H1 (cell line): ENCODE measurements around the gene TOPORS. TPM values are rescaled to one million over a fixed set of nuclear protein-coding genes. Genes with fewer than 3 reads are reported as not detected.

Source experiments
- CTCF ChIA-PET: fragments of 300-600 bp; sonication (Branson Sonifier 250); formaldehyde crosslinking; loops from one replicate; lab custom pipeline; 2021; ENCODE audit not compliant: partially characterized antibody; lab: Charles Lee
- POLR2A ChIA-PET: fragments of 300-600 bp; sonication (Branson Sonifier 250); formaldehyde crosslinking; loops from one replicate; lab custom pipeline; 2021; ENCODE audit warnings: inconsistent platforms; ENCODE audit not compliant: partially characterized antibody; lab: Charles Lee
- DNase-seq, 2 experiments: peaks; one replicate each; pipeline versions ENCODE4 v3.0.0 to v3.0.0-alpha.2; 2010 to 2022; ENCODE audit warnings: low spot score in 2 of 2, low read depth in 1 of 2, mixed read lengths in 1 of 2
- FAIRE-seq: peaks from 2 replicates; lab custom pipeline; 2011; peaks lifted over from hg19 to GRCh38; lab: Jason Lieb, UNC
- H2AFZ ChIP-seq: 2 replicates; pipeline ENCODE4 v1.8.1; 2012; ENCODE audit warnings: low read length, inconsistent platforms
- H2AK5ac ChIP-seq: 2 replicates; pipeline ENCODE4 v1.6.1; 2013; ENCODE audit warnings: low read depth, low read length
- H2BK120ac ChIP-seq: replicated peaks from 2 replicates; pipeline ENCODE3; 2013; ENCODE audit warnings: low read depth, low read length, inconsistent platforms
- H2BK12ac ChIP-seq: 2 replicates; pipeline ENCODE4 v1.6.1; 2013; ENCODE audit warnings: low read depth, low read length
- H2BK15ac ChIP-seq: 2 replicates; pipeline ENCODE4 v1.6.1; 2013; ENCODE audit warnings: low read length
- H2BK20ac ChIP-seq: 2 replicates; pipeline ENCODE4 v1.6.1; 2013; ENCODE audit warnings: low read length
- H2BK5ac ChIP-seq: 2 replicates; pipeline ENCODE4 v1.6.1; 2013; ENCODE audit warnings: low read depth, low read length
- H3K14ac ChIP-seq: 2 replicates; pipeline ENCODE4 v1.6.1; 2013; ENCODE audit warnings: inconsistent platforms; ENCODE audit not compliant: insufficient read length
- H3K18ac ChIP-seq: 2 replicates; pipeline ENCODE4 v1.6.1; 2013; ENCODE audit warnings: low read length; ENCODE audit errors: extremely low read depth
- H3K23ac ChIP-seq: 2 replicates; pipeline ENCODE4 v1.6.1; 2013; ENCODE audit warnings: inconsistent platforms; ENCODE audit not compliant: insufficient read length
- H3K23me2 ChIP-seq: 2 replicates; pipeline ENCODE4 v1.6.1; 2013; ENCODE audit warnings: low read depth, low read length
- H3K27ac ChIP-seq: 2 replicates; pipeline ENCODE4 v1.6.1; 2011; ENCODE audit warnings: low read depth, low read length, inconsistent platforms
- H3K27me3 ChIP-seq, 4 experiments: replicated peaks in 1 of 4; 1 replicate in 1 of 4; 2 replicates in 3 of 4; pipeline versions ENCODE4 v1.6.1 to v1.8.1; 2011 to 2013; ENCODE audit warnings: low read length in 3 of 4, mild to moderate bottlenecking in 3 of 4, inconsistent platforms in 2 of 4, mixed read lengths in 2 of 4, moderate library complexity in 1 of 4; ENCODE audit not compliant: control insufficient read depth in 3 of 4, insufficient read depth in 3 of 4; ENCODE audit errors: extremely low read depth in 1 of 4
- H3K36me3 ChIP-seq, 4 experiments: 2 replicates each; pipeline versions ENCODE4 v1.6.1 to v1.8.1; 2011 to 2013; ENCODE audit warnings: mild to moderate bottlenecking in 4 of 4, low read length in 3 of 4, moderate library complexity in 2 of 4, control low read depth in 1 of 4, inconsistent platforms in 1 of 4; ENCODE audit not compliant: insufficient read depth in 4 of 4, control insufficient read depth in 2 of 4
- H3K4ac ChIP-seq: replicated peaks from 2 replicates; pipeline ENCODE3; 2013; ENCODE audit warnings: low read length, low read depth, mixed read lengths, inconsistent platforms; ENCODE audit not compliant: insufficient read length
- H3K4me1 ChIP-seq, 4 experiments: replicated peaks in 1 of 4; 1 replicate in 1 of 4; 2 replicates in 3 of 4; pipeline versions ENCODE4 v1.6.1 to v1.8.1; 2011 to 2013; ENCODE audit warnings: low read length in 3 of 4, inconsistent platforms in 2 of 4, mixed read lengths in 1 of 4; ENCODE audit not compliant: insufficient read depth in 4 of 4, control insufficient read depth in 3 of 4
- H3K4me2 ChIP-seq, 2 experiments: 2 replicates each; pipeline versions ENCODE4 v1.6.1 to v1.8.1; 2011 to 2013; ENCODE audit warnings: low read depth in 2 of 2, low read length in 2 of 2, control low read depth in 1 of 2, inconsistent platforms in 1 of 2, mild to moderate bottlenecking in 1 of 2; ENCODE audit not compliant: insufficient read depth in 1 of 2
- H3K4me3 ChIP-seq, 4 experiments: fragments of 200-600, 300-600 bp in 1 of 4; sonication (generic), shearing (Covaris generic), sonication (Bioruptor Twin) in 1 of 4; 2 replicates each; pipeline versions ENCODE4 v1.5.1 to v1.8.1; 2011 to 2016; ENCODE audit warnings: low read length in 4 of 4, low read depth in 3 of 4, control low read depth in 2 of 4, inconsistent platforms in 2 of 4, mild to moderate bottlenecking in 2 of 4, mixed read lengths in 1 of 4, moderate library complexity in 1 of 4; ENCODE audit not compliant: insufficient read depth in 2 of 4; ENCODE audit errors: extremely low read depth in 1 of 4
- H3K56ac ChIP-seq: replicated peaks from 2 replicates; pipeline ENCODE3; 2013; ENCODE audit warnings: low read depth, mild to moderate bottlenecking, mixed read lengths, low read length, inconsistent platforms; ENCODE audit not compliant: insufficient read length
- H3K79me1 ChIP-seq: 2 replicates; pipeline ENCODE4 v1.6.1; 2013; ENCODE audit warnings: low read depth, low read length, control low read depth
- H3K79me2 ChIP-seq, 2 experiments: 2 replicates each; pipeline versions ENCODE4 v1.6.1 to v1.8.1; 2012 to 2013; ENCODE audit warnings: low read length in 2 of 2, mild to moderate bottlenecking in 2 of 2, inconsistent platforms in 1 of 2; ENCODE audit not compliant: insufficient read depth in 2 of 2, control insufficient read depth in 1 of 2
- H3K9ac ChIP-seq, 4 experiments: replicated peaks in 1 of 4; 1 replicate in 1 of 4; 2 replicates in 3 of 4; pipeline versions ENCODE4 v1.6.1 to v1.8.1; 2011 to 2013; ENCODE audit warnings: low read depth in 3 of 4, low read length in 3 of 4, control low read depth in 2 of 4, mild to moderate bottlenecking in 2 of 4, moderate library complexity in 2 of 4, inconsistent platforms in 1 of 4; ENCODE audit errors: extremely low read depth in 1 of 4
- H3K9me3 ChIP-seq, 2 experiments: 2 replicates each; pipeline versions ENCODE4 v1.6.1 to v1.8.1; 2012 to 2013; ENCODE audit warnings: mild to moderate bottlenecking in 2 of 2, moderate library complexity in 2 of 2, control low read depth in 1 of 2, inconsistent platforms in 1 of 2, low read depth in 1 of 2, low read length in 1 of 2, mixed read lengths in 1 of 2; ENCODE audit not compliant: insufficient read depth in 2 of 2
- H4K20me1 ChIP-seq, 2 experiments: replicated peaks in 1 of 2; 2 replicates each; pipeline versions ENCODE3 to v1.8.1; 2011 to 2013; ENCODE audit warnings: inconsistent platforms in 2 of 2, low read length in 2 of 2, mild to moderate bottlenecking in 1 of 2; ENCODE audit not compliant: insufficient read depth in 2 of 2, control insufficient read depth in 1 of 2
- H4K5ac ChIP-seq: 2 replicates; pipeline ENCODE4 v1.6.1; 2013; ENCODE audit warnings: low read length, low read depth, mixed read lengths, inconsistent platforms; ENCODE audit not compliant: insufficient read length
- H4K8ac ChIP-seq: 2 replicates; pipeline ENCODE4 v1.8.0; 2013; ENCODE audit warnings: mild to moderate bottlenecking, moderate library complexity, low read length, inconsistent platforms; ENCODE audit not compliant: insufficient read depth; ENCODE audit errors: extremely low read depth
- H4K91ac ChIP-seq: replicated peaks from 2 replicates; pipeline ENCODE3; 2013; ENCODE audit warnings: low read length, mixed read lengths, inconsistent platforms; ENCODE audit not compliant: insufficient read length
- CBX8 ChIP-seq: fragments of 300-800, 300-1000 bp; sonication (generic); IDR thresholded peaks from 2 replicates; pipeline ENCODE4 v1.7.1; 2016; ENCODE audit warnings: low read depth, low read length, borderline replicate concordance
- SP4 ChIP-seq: IDR thresholded peaks from 2 replicates; pipeline ENCODE4 v1.6.1; 2012; ENCODE audit warnings: low read length, inconsistent platforms
- TAF7 ChIP-seq: optimal IDR thresholded peaks from 2 replicates; pipeline ENCODE3; 2011; ENCODE audit warnings: low read depth, mild to moderate bottlenecking, inconsistent platforms, low read length, moderate library complexity, borderline replicate concordance
- TCF12 ChIP-seq: IDR thresholded peaks from 2 replicates; pipeline ENCODE4 v1.6.1; 2011; ENCODE audit warnings: low read depth, mild to moderate bottlenecking, low read length
- WGBS, 2 experiments: shearing (Covaris generic) in 1 of 2; methylation state at CpG; one replicate each; pipeline versions ENCODE4 v1.1.6 to v1.1.7; 2013 to 2015; ENCODE audit warnings: low lambda C conversion rate in 2 of 2, mixed read lengths in 2 of 2, inconsistent platforms in 1 of 2, low coverage in 1 of 2, missing lambda C conversion rate in 1 of 2; ENCODE audit not compliant: insufficient replicate concordance in 2 of 2, insufficient coverage in 1 of 2, insufficient read length in 1 of 2; ENCODE audit errors: extremely low coverage in 1 of 2, missing lambda C conversion rate in 1 of 2; 5-methylcytosine and 5-hydroxymethylcytosine counted together
- polyA plus RNA-seq, 7 experiments: library from polyadenylated mRNA; depleted of rRNA in 3 of 7; stranded (reverse) in 5 of 7; unstranded in 2 of 7; fragments of >200 nt in 5 of 7; fragments of 200-250 nt in 2 of 7; gene quantifications; 1 replicate in 5 of 7; 2 replicates in 1 of 7; 4 replicates in 1 of 7; pipeline versions ENCODE4 v1.2.1 to v1.2.3, GENCODE V29; 2011 to 2013; ENCODE audit warnings: missing spikeins in 2 of 7, mixed read lengths in 2 of 7
- total RNA-seq: library from RNA; stranded (reverse); fragmentation: NEBNext Ultra II Directional; extraction: Animal tissue kit (Norgen Biotek cat#: 25700); gene quantifications from 2 replicates; pipeline ENCODE4 v1.2.1, GENCODE V29; 2021
- TF ChIP-seq, protein P1 (sequence below): IDR thresholded peaks from 2 replicates; pipeline ENCODE4 v1.6.1; 2011; ENCODE audit warnings: low read length, improper control_type of control experiment

TOPORS gene
- total and polyA plus RNA-seq, 2 of the 8 experiments (the other 6 are each of a cell fraction or from before 2014, with no cell fraction given) = 10.3 to 30.7 TPM

DNA sequence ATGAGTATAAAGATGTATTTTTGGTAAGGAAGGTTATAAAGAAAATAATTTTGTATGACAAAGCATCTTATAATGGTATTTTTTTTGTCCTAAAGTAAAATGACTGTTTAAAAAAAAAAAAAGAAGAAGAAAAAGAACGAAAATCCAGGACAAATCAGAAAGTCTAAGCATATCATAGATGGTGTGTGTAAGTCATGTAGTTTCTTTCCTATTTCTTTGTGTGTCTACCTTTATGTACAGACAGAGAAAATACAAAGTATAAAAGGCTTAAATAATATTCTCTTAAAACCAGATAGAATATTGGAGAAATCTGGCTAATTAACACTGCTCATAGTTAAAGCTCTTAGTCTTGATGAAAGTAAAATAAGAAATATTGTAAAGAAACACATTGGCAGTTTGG, 34.1 kb downstream of the TOPORS start:
- 75% methylated on average over 1 of the region's 1 CpG; no CpG with 5 or more reads in 1 of the 2 experiments for WGBS, 2 experiments
- Histone ChIP-seq H3K4me3 (no peak overlapping the region), H4K20me1 (no peaks in the 10 kb centered on the region), H2BK120ac (no peak overlapping the region), H4K5ac (no peak overlapping the region), H2AK5ac (no peak overlapping the region), H3K27me3 (no peaks in the 10 kb centered on the region), H2BK5ac (no peak overlapping the region), H3K4ac (no peak overlapping the region), H4K91ac (no peak overlapping the region), H2BK12ac (no peak overlapping the region), H3K23ac (no peak overlapping the region), H3K36me3 (peaks cover 0 to 17% (median 5%) of the 10 kb centered on the region in 4 experiments; a peak in 3 of 8 replicates), H3K79me1 (no peaks in the 10 kb centered on the region), H3K9me3 (peaks cover 30 to 35% of the 10 kb centered on the region in 2 experiments), H2BK20ac (no peak overlapping the region), H3K4me2 (no peak overlapping the region), H3K56ac (no peak overlapping the region), H3K9ac (no peak overlapping the region), H3K14ac (no peak overlapping the region), H3K4me1 (no peaks in the 10 kb centered on the region), H2AFZ (no peak overlapping the region), H2BK15ac (no peak overlapping the region), H3K27ac (no peak overlapping the region), H3K23me2 (no peaks in the 10 kb centered on the region), H4K8ac (no peak overlapping the region), H3K79me2 (0 out of 4 replicates have a peak, but pooled peaks cover 0 to 3% of the 10 kb centered on the region in 2 experiments), H3K18ac (no peak overlapping the region)
- no peak for FAIRE-seq
- TF ChIP-seq TAF7 (no peak), SP4 (no peak), TCF12 (no peak), CBX8 (no peak)
- TF ChIP-seq, protein P1, sequence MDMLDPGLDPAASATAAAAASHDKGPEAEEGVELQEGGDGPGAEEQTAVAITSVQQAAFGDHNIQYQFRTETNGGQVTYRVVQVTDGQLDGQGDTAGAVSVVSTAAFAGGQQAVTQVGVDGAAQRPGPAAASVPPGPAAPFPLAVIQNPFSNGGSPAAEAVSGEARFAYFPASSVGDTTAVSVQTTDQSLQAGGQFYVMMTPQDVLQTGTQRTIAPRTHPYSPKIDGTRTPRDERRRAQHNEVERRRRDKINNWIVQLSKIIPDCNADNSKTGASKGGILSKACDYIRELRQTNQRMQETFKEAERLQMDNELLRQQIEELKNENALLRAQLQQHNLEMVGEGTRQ = no peak
- no peak for DNase-seq
- ChIA-PET POLR2A (no interaction called here), CTCF (interaction anchor here (1.0 kb wide), 1 partner anchor 119 kb away, joined by 3 read pairs; no protein-coding TSS in a partner anchor)
